B cell (primary cell): ENCODE results near the gene RANBP9. TPM values are rescaled to one million over a fixed set of nuclear protein-coding genes. Genes with fewer than 3 reads are reported as not detected.

Experiments
- ATAC-seq: fragments of 200-7000 bp; cut with Tn5 transposase; one replicate; pipeline ENCODE4 v1.10.0; 2021; ENCODE audit warnings: low read depth, mild to moderate bottlenecking, moderate number of reproducible peaks, moderate library complexity
- CTCF ChIA-PET: fragments of 350-600 bp; sonication (Branson Sonifier 250); formaldehyde crosslinking; loops from one replicate; lab custom pipeline; 2021; ENCODE audit warnings: antibody characterized with exemption, inconsistent platforms; lab: Charles Lee
- POLR2A ChIA-PET: fragments of 350-600 bp; sonication (Branson Sonifier 250); formaldehyde crosslinking; loops from one replicate; lab custom pipeline; 2021; ENCODE audit warnings: antibody characterized with exemption; lab: Charles Lee
- DNase-seq: peaks from one replicate; pipeline ENCODE4 v3.0.0; 2013
- H2AFZ ChIP-seq: 2 replicates; pipeline ENCODE4 v1.6.1; 2012; ENCODE audit warnings: mild to moderate bottlenecking, low read depth, low read length; ENCODE audit not compliant: insufficient read depth, poor library complexity, severe bottlenecking
- H3K27ac ChIP-seq, 2 donors: 1 replicate in 1 of 2; 2 replicates in 1 of 2; pipeline ENCODE4 v1.5.1; 2012 to 2013; ENCODE audit warnings: low read length in 2 of 2, mild to moderate bottlenecking in 2 of 2, moderate library complexity in 1 of 2
- H3K27me3 ChIP-seq, 4 experiments: fragments of 200-600 bp in 1 of 4; sonication (generic) in 1 of 4; replicated peaks in 1 of 4; 1 replicate in 2 of 4; 2 replicates in 2 of 4; pipeline versions ENCODE4 v1.6.1 to v1.7.0; 2013 to 2016; ENCODE audit warnings: low read length in 3 of 4, mild to moderate bottlenecking in 2 of 4, mixed read lengths in 1 of 4, moderate library complexity in 1 of 4; ENCODE audit not compliant: insufficient read depth in 4 of 4, control insufficient read depth in 3 of 4; ENCODE audit errors: control extremely low read depth in 1 of 4
- H3K36me3 ChIP-seq, 2 experiments: replicated peaks in 1 of 2; 1 replicate in 1 of 2; 2 replicates in 1 of 2; pipeline versions ENCODE4 v1.6.1 to v1.7.1; 2013; ENCODE audit warnings: low read length in 1 of 2; ENCODE audit not compliant: insufficient read depth in 2 of 2, control insufficient read depth in 1 of 2; ENCODE audit errors: control extremely low read depth in 1 of 2, extremely low read depth in 1 of 2
- H3K4me1 ChIP-seq, 2 donors: fragments of 200-600 bp in 1 of 2; sonication (generic) in 1 of 2; 1 replicate in 1 of 2; 2 replicates in 1 of 2; pipeline versions ENCODE4 v1.5.1 to v1.6.1; 2013 to 2017; ENCODE audit warnings: low read length in 2 of 2; ENCODE audit not compliant: control insufficient read depth in 2 of 2, insufficient read depth in 2 of 2
- H3K4me2 ChIP-seq: replicated peaks from 2 replicates; pipeline ENCODE3; 2012; ENCODE audit warnings: mild to moderate bottlenecking, low read depth, low read length; ENCODE audit not compliant: poor library complexity, severe bottlenecking
- H3K4me3 ChIP-seq, 5 experiments: fragments of 200-600 bp in 1 of 5; sonication (generic) in 1 of 5; 1 replicate in 3 of 5; 2 replicates in 2 of 5; pipeline versions ENCODE4 v1.5.1 to v1.7.0; 2011 to 2016; ENCODE audit warnings: low read length in 4 of 5, mild to moderate bottlenecking in 4 of 5, low read depth in 2 of 5, control low read depth in 1 of 5, moderate library complexity in 1 of 5; ENCODE audit not compliant: insufficient read depth in 1 of 5; ENCODE audit errors: control extremely low read depth in 1 of 5, extremely low read depth in 1 of 5
- H3K79me2 ChIP-seq: fragments of 200-600 bp; sonication (generic); one replicate; pipeline ENCODE4 v1.6.0; 2016; ENCODE audit warnings: low read length; ENCODE audit not compliant: control insufficient read depth, insufficient read depth
- H3K9ac ChIP-seq: fragments of 200-600 bp; sonication (generic); 2 replicates; pipeline ENCODE4 v1.6.1; 2017; ENCODE audit warnings: mild to moderate bottlenecking, low read length, moderate library complexity
- H3K9me3 ChIP-seq, 3 donors: one replicate each; pipeline versions ENCODE4 v1.6.1 to v1.7.1; 2013; ENCODE audit warnings: low read length in 2 of 3; ENCODE audit not compliant: control insufficient read depth in 2 of 3, insufficient read depth in 1 of 3; ENCODE audit errors: control extremely low read depth in 1 of 3
- H4K20me1 ChIP-seq: 2 replicates; pipeline ENCODE4 v1.6.0; 2012; ENCODE audit warnings: mild to moderate bottlenecking, low read length; ENCODE audit not compliant: insufficient read depth, control insufficient read depth, poor library complexity, severe bottlenecking
- H3K27ac Mint-ChIP-seq: one replicate; pipeline ENCODE4 v1.8.0; 2021; ENCODE audit warnings: mixed read lengths
- H3K27me3 Mint-ChIP-seq: one replicate; pipeline ENCODE4 v1.8.0; 2021; ENCODE audit warnings: mixed read lengths
- H3K4me1 Mint-ChIP-seq: one replicate; pipeline ENCODE4 v1.8.0; 2021; ENCODE audit warnings: mixed read lengths
- H3K4me3 Mint-ChIP-seq: one replicate; pipeline ENCODE4 v1.8.0; 2021; ENCODE audit warnings: mixed read lengths
- H3K9me3 Mint-ChIP-seq: one replicate; pipeline ENCODE4 v1.8.0; 2022; ENCODE audit warnings: mixed read lengths; ENCODE audit not compliant: insufficient read depth
- EZH2 ChIP-seq: IDR thresholded peaks from 2 replicates; pipeline ENCODE4 v1.6.1; 2012; ENCODE audit warnings: borderline replicate concordance, low read depth, mild to moderate bottlenecking, moderate library complexity, low read length; ENCODE audit not compliant: insufficient read depth, poor library complexity, severe bottlenecking
- WGBS: methylation state at CpG from one replicate; pipeline ENCODE4 v1.1.5; 2013; ENCODE audit warnings: missing lambda C conversion rate; ENCODE audit not compliant: insufficient coverage; 5-methylcytosine and 5-hydroxymethylcytosine counted together
- intact Hi-C: fragments of 100-400 bp; cut with micrococcal nuclease; formaldehyde crosslinking; loops from one replicate; pipeline ENCODE4 v1.10.0; 2022
- polyA plus RNA-seq: library from polyadenylated mRNA; depleted of rRNA; stranded (reverse); fragments of >200 nt; gene quantifications from 2 replicates; pipeline ENCODE4 v1.2.3, GENCODE V29; 2012
- total RNA-seq, 2 donors: library from RNA; stranded (reverse); fragments of 120-200 nt in 1 of 2; gene quantifications; 1 replicate in 1 of 2; 2 replicates in 1 of 2; pipeline versions ENCODE4 v1.2.3 to v1.2.4, GENCODE V29; 2013 to 2022
- TF ChIP-seq, protein P1 (sequence below): fragments of 200-600 bp; IDR thresholded peaks from one replicate; pipeline ENCODE4 v1.8.0; 2022; ENCODE audit warnings: antibody characterized with exemption, mild to moderate bottlenecking

RANBP9 gene
- total and polyA plus RNA-seq, 2 donors (not counting 1 experiment from before 2014, with no cell fraction given), result 20.0 to 34.1 TPM

DNA sequence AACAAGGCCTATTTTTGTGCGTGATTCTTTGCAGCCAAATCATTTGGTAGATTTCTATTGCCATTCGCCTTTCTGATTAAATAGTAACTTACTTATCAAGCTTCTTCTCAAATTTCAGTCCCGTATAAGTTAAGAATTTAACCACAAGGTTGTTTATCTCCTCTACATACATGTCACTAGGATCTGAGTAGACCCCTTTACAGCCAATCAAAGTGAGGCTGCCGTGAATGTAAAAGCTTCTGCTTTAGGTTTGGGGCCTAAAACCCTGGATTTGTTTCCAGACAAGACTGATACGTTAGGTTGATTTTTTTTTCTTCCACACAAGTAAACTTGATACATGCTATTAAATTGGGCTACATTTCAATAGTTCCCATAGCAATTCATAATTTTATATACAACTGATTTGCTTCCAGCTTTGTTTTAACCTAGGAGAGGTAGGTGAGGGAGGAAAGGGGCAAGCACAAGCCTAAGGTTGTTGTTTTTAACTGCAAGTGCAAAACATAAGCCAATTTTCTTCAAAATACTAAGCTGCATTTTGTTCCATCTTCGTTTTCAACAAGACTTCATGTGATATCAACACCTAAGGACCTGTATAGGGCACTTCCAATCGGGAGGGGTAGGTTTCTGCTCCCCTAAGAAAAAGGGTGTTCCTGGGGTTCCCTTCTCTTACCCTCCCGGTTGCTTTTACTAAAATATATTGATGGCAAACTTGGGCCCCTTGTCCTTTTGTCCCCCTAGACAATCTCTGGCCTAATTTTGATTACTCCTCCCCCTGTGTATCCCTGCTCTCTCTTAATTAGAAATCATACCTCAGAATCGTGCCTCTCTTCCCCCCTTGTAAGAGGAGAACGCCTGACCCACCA, 1.7 kb downstream of the RANBP9 start:
- TF ChIP-seq, protein P1, sequence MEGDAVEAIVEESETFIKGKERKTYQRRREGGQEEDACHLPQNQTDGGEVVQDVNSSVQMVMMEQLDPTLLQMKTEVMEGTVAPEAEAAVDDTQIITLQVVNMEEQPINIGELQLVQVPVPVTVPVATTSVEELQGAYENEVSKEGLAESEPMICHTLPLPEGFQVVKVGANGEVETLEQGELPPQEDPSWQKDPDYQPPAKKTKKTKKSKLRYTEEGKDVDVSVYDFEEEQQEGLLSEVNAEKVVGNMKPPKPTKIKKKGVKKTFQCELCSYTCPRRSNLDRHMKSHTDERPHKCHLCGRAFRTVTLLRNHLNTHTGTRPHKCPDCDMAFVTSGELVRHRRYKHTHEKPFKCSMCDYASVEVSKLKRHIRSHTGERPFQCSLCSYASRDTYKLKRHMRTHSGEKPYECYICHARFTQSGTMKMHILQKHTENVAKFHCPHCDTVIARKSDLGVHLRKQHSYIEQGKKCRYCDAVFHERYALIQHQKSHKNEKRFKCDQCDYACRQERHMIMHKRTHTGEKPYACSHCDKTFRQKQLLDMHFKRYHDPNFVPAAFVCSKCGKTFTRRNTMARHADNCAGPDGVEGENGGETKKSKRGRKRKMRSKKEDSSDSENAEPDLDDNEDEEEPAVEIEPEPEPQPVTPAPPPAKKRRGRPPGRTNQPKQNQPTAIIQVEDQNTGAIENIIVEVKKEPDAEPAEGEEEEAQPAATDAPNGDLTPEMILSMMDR, result no peak
- TF ChIP-seq EZH2, result no peak

More for the DNA sequence above, 1.7 kb downstream of the RANBP9 start:
- ChIA-PET CTCF (interaction anchor here (1.5 to 2.7 kb wide), 3 partner anchors 95 to 135 kb away, joined by 4 to 9 read pairs (median 5); partner anchors contain the start of genes MCUR1, NOL7 and SIRT5), POLR2A (interaction anchor here (0.6 to 0.9 kb wide), 3 partner anchors 58 to 434 kb away, joined by 3 to 6 read pairs (median 3); no protein-coding TSS in a partner anchor)
- Histone ChIP-seq H4K20me1 (peaks cover 16% of the 10 kb centered on the region), H3K79me2 (peaks cover 59% of the 10 kb centered on the region), H3K4me2 (peak overlapping the region; percentile 95), H3K9me3 (peaks cover 0 to 4% (median 0%) of the 10 kb centered on the region in 3 donors), H3K36me3 (no peaks in the 10 kb centered on the region), H3K9ac (peak overlapping the region; percentile 82), H3K27ac (peak overlapping the region; percentile 26 to 74), H3K4me3 (peak overlapping the region; percentile 54 to 88 (median 71)), H2AFZ (peak overlapping the region; percentile 74), H3K4me1 (peaks cover 29 to 33% of the 10 kb centered on the region in 2 donors), H3K27me3 (no peaks in the 10 kb centered on the region)
- Mint-ChIP-seq H3K4me3 (peak overlapping the region; percentile 93), H3K9me3 (no peaks in the 10 kb centered on the region), H3K4me1 (peaks cover 43% of the 10 kb centered on the region), H3K27me3 (no peaks in the 10 kb centered on the region), H3K27ac (peak overlapping the region; percentile 88)
- DNase-seq (peak; percentile 46), ATAC-seq (no peak)
- WGBS, result 0% methylated on average over 2 of the region's 10 CpGs
- intact Hi-C loops, result loop anchor here (1.0 to 5.0 kb wide), 4 partner anchors 57 to 438 kb away; partner anchors contain the start of gene GFOD1
